HG02870 (cell line): ENCODE results near the gene ARFGAP3.
"Not testable (repeated sequence)": the region's sequence is repeated elsewhere in the genome, so short reads cannot be mapped to it uniquely, and the experiment has no call there.

Experiments used
- ATAC-seq: cut with Tn5 transposase; IDR thresholded peaks from one replicate; pipeline ENCODE4 v1.9.1; 2021; ENCODE audit warnings: mild to moderate bottlenecking, moderate library complexity; ENCODE audit not compliant: unreplicated experiment

Gene ARFGAP3

GRCh38 chr22:42770941-42771647, 86.0 kb downstream of the ARFGAP3 start:
- ATAC-seq: no peak

DNA sequence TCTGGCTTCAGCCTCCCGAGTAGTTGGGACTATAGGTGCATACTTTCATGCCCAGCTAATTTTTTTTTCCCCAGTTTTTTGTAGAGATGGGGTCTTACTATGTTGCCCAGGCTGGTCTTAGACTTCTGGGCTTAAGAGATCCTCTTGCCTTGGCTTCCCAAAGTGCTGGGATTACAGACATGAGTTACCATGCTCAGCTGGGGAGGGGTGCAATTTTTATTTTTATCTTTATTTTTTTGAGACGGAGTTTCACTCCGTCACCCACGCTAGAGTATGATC, 86.7 kb downstream of the ARFGAP3 start:
- no peak for ATAC-seq

DNA sequence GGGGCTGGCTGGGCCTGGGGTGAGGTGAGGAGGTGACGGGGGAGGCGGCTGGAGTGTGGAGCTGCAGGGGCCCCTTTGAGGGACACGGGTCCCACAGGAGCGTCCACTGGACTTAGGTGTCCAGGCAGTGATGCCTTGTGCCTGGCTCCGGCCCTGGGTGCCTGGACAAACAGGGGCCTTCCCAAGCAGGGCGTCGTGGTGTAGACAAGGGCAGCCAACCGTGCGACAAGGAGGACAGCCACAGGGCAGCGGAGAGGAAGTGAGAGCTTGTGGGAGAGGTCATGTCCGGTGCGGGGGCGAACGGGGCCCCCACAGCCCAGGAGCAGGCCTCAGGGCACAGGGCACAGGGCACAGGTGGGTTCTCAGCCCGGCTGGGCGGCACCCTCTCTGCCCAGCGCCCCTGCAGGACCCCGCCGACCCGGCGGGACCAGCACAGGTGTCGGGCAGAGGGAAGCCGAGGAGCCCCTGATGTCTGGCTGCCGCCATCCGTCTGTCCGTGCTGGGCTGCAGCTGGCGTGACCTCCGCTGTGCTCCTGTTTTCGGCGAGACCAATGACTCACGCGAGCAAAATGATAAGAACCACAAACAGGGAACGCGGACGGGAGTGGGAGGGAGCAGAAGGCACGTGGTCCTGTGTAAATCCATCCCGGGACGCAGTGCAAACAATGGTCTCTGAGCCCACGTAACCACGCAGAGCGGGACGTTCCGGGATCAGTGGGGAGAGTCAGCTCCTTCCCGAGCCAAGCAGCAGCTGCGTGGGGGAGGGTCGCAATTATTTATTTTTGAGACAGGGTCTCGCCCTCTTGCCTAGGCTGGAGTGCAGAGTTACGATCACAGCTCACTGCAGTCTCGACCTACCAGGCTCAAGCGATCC, 87.3 kb downstream of the ARFGAP3 start:
- ATAC-seq: peak; percentile 73

DNA sequence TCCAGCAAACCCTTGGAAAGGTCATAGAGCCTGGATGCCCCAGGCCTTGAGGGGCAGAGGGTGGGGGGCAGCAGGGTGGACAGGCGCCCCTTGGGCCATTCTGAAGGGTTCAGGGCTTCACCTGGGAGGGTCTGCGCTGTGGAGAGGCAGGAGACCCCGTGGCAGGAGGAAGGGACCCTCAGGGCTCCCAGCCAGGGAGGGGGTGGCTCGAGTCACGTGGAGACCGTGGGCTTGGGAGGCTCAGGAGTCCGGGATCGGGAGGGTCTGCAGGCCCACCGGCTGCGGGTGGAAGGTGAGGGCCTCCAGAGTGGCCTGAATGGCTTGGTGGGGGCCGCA, 87.9 kb downstream of the ARFGAP3 start:
- ATAC-seq: no peak

DNA sequence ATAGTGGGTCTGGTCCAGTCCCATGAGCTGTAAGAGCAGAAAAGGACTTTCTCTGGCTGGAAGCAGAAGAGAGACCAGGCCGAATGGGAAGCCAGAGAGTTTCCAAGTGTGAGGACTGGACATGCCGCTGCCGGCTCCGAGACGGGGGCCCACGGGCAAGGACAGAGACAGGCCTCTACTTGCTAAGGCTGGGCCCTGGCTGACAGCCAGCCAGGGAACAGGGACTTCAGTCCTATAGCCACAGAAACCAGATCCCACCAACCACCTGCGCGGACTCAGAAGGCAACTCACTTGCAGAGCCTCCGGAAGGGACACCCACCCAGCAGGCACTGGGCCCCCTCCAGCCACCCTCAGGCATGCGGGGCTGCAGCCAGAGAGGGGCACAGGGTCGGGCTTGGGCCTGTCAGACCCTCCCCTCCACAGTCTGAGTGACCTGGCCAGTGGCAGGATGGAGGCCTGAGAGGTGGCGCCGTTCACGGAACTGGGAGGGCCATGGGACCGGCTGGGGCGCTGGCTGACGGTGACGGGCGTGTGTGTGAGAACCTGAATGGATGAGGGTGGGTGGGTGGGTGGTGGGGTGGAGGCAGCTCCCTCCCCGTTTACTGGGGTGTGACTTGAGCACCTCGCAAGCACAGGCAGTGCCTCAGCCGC, 88.6 kb downstream of the ARFGAP3 start:
- no peak for ATAC-seq

- ATAC-seq: no peak
Measured at GRCh38 chr22:42766860-42767259, 90.2 kb downstream of the ARFGAP3 start.

DNA sequence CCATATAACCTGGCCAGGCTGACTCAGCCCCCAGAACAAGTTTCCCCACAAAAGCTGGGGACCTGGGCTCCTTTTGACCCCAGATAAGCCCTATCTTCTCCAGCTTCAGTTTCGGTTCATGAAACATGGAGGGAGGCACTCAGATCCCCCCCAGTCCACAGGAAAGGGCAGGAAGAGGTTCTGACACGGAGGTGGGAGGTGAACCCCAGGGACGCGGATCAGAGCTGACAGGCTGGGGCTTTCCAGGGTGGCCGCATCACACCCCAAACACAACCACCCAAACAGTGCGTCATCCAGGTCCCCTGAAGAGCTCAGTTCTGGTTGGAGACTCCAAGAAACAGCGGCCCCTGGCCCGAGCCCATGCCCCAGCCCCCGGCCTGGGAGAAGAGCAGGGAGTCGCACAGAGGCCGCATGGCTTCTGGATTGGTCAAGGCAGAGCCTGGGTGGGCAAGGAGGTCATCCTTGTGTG, 92.1 kb downstream of the ARFGAP3 start:
- ATAC-seq: no peak

DNA sequence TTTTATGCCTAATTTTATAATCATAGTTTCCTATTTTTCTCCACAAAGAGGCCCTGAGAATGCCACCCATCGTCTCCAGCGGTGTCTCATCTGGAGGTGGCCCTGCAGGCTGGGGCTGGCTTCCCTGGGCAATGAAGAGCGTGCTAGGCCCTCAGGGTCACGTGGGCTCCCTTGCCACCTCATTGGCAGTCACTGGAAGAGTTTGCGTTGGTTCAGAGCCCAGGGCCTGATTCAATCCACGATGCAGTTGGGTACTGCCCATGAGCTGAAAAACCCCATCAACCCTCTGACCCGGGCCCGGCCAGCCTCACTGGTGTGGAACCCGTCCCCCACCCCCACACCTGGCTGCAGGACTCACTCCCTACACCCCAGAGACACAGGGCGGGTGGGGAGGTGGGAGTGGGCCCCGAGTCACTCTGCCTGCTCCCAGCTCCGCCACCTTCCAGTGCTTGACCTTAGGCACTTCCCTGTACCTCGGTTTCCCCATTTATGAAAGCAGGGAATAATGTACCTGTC, 93.0 kb downstream of the ARFGAP3 start:
- no peak for ATAC-seq

DNA sequence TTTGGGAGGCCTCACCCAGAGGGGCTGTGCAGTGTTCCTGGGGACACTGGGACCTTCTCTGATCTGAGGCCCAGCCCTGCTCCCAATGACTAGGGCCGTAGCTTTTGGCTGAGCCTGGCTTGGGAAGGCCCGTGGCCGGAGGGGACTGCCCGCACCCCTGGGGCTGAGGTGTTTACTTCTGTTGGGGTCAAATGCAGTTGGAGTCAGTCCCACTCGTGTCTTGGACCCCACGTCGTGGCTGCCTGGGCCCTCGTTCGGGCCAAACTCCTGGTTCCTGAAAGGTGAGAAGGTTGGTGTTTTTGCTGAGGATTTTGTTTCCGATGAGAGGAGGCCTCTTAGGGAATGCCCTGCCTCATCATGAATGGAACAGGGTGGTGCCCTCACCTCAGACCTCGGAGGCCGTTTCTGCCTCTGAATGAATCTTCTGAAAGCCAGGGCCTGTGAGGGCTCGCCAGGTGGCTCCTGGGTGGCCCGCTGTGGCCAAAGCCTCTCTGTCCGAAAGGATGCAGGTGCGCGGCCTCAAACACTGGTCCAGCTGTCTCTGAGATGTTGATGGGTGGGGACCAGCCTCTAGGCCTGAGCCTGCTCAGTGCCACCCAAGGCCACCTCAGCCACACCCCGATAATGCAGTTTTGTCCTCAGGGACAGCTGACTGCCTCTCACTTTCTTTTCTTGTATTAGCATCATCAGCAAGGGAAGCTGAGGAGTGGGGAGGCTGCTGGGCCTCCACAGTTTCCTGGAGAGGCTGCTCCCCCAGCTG, 96.1 kb downstream of the ARFGAP3 start:
- no peak for ATAC-seq

DNA sequence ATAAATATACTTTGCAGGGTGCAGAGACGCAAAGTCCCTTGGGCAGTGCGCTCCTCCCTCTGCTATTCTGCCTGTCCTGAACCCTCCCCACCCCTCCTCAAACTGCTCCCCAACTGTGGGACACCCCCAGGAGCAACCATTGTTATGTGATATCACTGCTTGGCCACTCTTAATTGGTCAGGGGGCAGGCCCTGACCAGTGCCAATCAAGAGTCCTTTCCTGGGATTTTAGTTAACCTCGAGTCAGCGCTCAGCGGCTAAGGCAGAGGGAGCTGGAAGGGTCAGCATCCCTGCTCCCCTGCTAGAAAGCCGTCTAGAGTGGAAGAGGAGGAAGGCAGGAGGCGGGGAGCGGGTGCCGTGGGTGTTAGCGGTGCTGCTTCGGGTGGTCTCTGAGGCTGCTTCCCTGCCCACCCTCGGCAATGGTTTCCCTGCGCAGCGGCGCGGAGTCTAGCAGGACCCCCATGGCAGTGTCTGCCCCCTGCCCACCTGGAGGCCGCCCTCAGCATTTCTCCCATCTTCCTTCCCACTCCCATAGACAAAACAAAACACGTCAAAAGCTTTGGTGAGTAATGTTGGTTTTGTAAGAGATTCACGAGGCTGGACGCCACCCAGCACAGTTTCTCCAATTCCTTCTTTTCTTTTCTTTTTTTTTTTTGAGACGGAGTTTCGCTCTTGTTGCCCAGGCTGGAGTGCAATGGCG, 98.0 kb downstream of the ARFGAP3 start:
- ATAC-seq: no peak

- ATAC-seq: not testable (repeated sequence)
Measured at GRCh38 chr22:42755553-42755952, 101.5 kb downstream of the ARFGAP3 start.

DNA sequence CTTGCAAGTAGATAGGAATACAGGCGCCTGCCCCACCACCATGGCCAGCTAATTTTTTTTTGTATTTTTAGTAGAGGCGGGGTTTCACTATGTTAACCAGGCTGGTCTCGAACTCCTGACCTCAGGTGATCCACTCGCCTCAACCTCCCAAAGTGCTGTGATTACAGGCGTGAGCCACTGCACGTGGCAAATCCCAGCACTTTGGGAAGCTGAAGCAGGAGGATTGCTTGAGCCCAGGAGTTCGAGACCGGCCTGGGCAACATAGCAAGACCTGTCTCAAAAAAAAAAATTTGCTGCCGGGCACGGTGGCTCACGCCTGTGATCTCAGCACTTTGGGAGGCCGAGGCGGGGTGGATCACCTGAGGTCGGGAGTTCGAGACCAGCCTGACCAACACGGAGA, 102.0 kb downstream of the ARFGAP3 start:
- not testable (repeated sequence) for ATAC-seq

- ATAC-seq: no peak
Measured at GRCh38 chr22:42754658-42755057, 102.4 kb downstream of the ARFGAP3 start.

GRCh38 chr22:42752912-42753311, 104.2 kb downstream of the ARFGAP3 start:
- ATAC-seq: no peak

- ATAC-seq: no peak
Measured at GRCh38 chr22:42752230-42752746, 104.8 kb downstream of the ARFGAP3 start.

- not testable (repeated sequence) for ATAC-seq
Measured at GRCh38 chr22:42750421-42750820, 106.7 kb downstream of the ARFGAP3 start.

DNA sequence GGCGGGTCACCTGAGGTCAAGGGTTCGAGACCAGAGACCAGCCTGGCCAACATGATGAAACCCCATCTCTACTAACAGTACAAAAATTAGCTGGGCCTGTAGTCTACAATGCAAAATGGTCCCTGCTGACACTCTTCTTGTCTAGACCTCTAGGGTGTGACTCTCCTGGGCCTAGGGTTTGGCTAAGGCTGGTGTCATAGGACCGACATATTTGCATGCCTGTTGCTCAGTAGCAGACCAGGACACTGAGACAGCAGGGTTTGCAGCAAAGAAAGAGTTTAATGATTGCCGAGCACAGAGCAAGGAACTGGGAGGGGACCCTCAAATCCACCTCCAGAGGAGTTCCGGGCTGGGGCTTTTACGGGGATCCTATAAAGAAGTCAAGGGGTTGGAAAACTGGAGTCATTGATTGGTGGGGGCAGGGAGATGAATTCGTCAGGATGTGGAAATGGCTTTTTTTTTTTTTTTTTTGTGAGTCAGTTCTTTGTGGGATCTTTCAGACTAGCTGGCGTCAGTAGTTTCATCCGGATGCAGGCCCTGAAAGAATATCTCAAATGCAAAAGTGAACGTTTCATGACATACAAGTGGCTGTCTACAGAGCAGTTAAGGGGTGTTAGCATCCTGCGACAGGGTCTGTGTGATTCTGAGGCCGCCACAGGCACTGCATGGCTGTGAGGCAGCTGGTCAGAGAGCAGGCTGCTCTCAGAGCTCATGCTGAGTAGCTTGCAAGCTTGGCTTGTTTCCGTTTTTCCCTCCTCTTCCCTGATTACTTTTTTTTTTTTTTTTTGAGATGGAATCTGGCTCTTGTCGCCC, 109.2 kb downstream of the ARFGAP3 start:
- no peak for ATAC-seq
